ENCODE results near the gene ATE1. TPM values are rescaled to one million over a fixed set of nuclear protein-coding genes. Genes with fewer than 3 reads are reported as not detected.
"Not testable (repeated sequence)": the region's sequence is repeated elsewhere in the genome, so short reads cannot be mapped to it uniquely, and the experiment has no call there.

The ATE1 gene
- total and polyA plus RNA-seq, 2 donors = 17.7 to 62.7 TPM

GRCh38 chr10:121702351-121703320 lies 225.2 kb downstream of the ATE1 start:
- Histone ChIP-seq H3K36me3 (ENCODE audit: insufficient read depth) (no peaks in the 10 kb centered on the region), H3K4me1 (ENCODE audit: insufficient read depth) (no peaks in the 10 kb centered on the region), H3K4me3 (ENCODE audit: low read depth, low read length) (no peak overlapping the region), H3K27ac (ENCODE audit: low read depth) (no peak overlapping the region)
- no peak for DNase-seq (ENCODE audit: extremely low spot score)
- WGBS = 59% methylated on average over 13 of the region's 13 CpGs

DNA sequence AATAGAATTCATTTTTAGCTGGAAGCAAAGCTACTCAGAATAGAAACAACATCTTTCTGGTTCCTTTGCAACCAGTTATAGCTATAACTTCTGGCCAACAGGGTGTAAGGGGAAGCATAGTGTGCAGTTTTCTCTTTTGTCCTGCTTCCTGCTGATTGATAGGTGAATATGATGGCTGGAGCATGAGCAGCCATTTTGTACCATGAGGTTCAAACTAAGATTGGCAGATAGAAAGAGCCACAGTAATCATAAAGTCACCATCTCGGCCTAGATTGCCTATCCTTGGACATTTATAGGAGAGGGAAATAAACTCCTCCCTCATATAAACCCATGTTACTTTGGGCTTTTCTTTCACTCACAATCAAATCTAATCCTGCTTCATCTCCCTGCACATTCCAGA lies 227.4 kb downstream of the ATE1 start:
- Histone ChIP-seq H3K36me3 (ENCODE audit: insufficient read depth) (no peaks in the 10 kb centered on the region), H3K27ac (ENCODE audit: low read depth) (no peak overlapping the region), H3K4me3 (ENCODE audit: low read depth, low read length) (no peak overlapping the region), H3K4me1 (ENCODE audit: insufficient read depth) (no peaks in the 10 kb centered on the region)
- no peak for DNase-seq (ENCODE audit: extremely low spot score)
- WGBS = 86% methylated on average over 1 of the region's 1 CpG

GRCh38 chr10:121699703-121700102 lies 228.1 kb downstream of the ATE1 start:
- H3K36me3 ChIP-seq (ENCODE audit: insufficient read depth); H3K27ac ChIP-seq (ENCODE audit: low read depth); H3K4me1 ChIP-seq (ENCODE audit: insufficient read depth); H3K4me3 ChIP-seq (ENCODE audit: low read depth, low read length); DNase-seq (ENCODE audit: extremely low spot score): not testable (repeated sequence)
- 95% methylated on average over 3 of the region's 3 CpGs for WGBS

- Histone ChIP-seq H3K36me3 (ENCODE audit: insufficient read depth) (no peaks in the 10 kb centered on the region), H3K27ac (ENCODE audit: low read depth) (no peak overlapping the region), H3K4me1 (ENCODE audit: insufficient read depth) (no peaks in the 10 kb centered on the region), H3K4me3 (ENCODE audit: low read depth, low read length) (no peak overlapping the region)
- 89% methylated on average over 12 of the region's 12 CpGs for WGBS
- no peak for DNase-seq (ENCODE audit: extremely low spot score)
Observed at GRCh38 chr10:121698902-121699301, 228.9 kb downstream of the ATE1 start.

GRCh38 chr10:121698336-121698735 lies 229.5 kb downstream of the ATE1 start:
- H3K4me1 ChIP-seq (ENCODE audit: insufficient read depth) = no peaks in the 10 kb centered on the region
- H3K27ac ChIP-seq (ENCODE audit: low read depth) = no peak overlapping the region
- no peaks in the 10 kb centered on the region for H3K36me3 ChIP-seq (ENCODE audit: insufficient read depth)
- H3K4me3 ChIP-seq (ENCODE audit: low read depth, low read length) = no peak overlapping the region
- WGBS = 63% methylated on average over 7 of the region's 7 CpGs
- no peak for DNase-seq (ENCODE audit: extremely low spot score)

- H3K4me1 ChIP-seq (ENCODE audit: insufficient read depth) = no peaks in the 10 kb centered on the region
- no peak overlapping the region for H3K27ac ChIP-seq (ENCODE audit: low read depth)
- H3K36me3 ChIP-seq (ENCODE audit: insufficient read depth) = no peaks in the 10 kb centered on the region
- 89% methylated on average over 3 of the region's 3 CpGs for WGBS
- no peak overlapping the region for H3K4me3 ChIP-seq (ENCODE audit: low read depth, low read length)
- no peak for DNase-seq (ENCODE audit: extremely low spot score)
Observed at GRCh38 chr10:121696854-121697253, 231.0 kb downstream of the ATE1 start.

- no peaks in the 10 kb centered on the region for H3K36me3 ChIP-seq (ENCODE audit: insufficient read depth)
- H3K27ac ChIP-seq (ENCODE audit: low read depth) = no peak overlapping the region
- no peak overlapping the region for H3K4me3 ChIP-seq (ENCODE audit: low read depth, low read length)
- no peaks in the 10 kb centered on the region for H3K4me1 ChIP-seq (ENCODE audit: insufficient read depth)
- 84% methylated on average over 7 of the region's 7 CpGs for WGBS
- DNase-seq (ENCODE audit: extremely low spot score) = no peak
Observed at GRCh38 chr10:121695731-121696464, 231.9 kb downstream of the ATE1 start.

- WGBS = 73% methylated on average over 8 of the region's 8 CpGs
- Histone ChIP-seq H3K4me3 (ENCODE audit: low read depth, low read length) (no peak overlapping the region), H3K4me1 (ENCODE audit: insufficient read depth) (no peaks in the 10 kb centered on the region), H3K36me3 (ENCODE audit: insufficient read depth) (no peaks in the 10 kb centered on the region), H3K27ac (ENCODE audit: low read depth) (no peak overlapping the region)
- DNase-seq (ENCODE audit: extremely low spot score) = no peak
Observed at GRCh38 chr10:121694966-121695643, 232.7 kb downstream of the ATE1 start.

DNA sequence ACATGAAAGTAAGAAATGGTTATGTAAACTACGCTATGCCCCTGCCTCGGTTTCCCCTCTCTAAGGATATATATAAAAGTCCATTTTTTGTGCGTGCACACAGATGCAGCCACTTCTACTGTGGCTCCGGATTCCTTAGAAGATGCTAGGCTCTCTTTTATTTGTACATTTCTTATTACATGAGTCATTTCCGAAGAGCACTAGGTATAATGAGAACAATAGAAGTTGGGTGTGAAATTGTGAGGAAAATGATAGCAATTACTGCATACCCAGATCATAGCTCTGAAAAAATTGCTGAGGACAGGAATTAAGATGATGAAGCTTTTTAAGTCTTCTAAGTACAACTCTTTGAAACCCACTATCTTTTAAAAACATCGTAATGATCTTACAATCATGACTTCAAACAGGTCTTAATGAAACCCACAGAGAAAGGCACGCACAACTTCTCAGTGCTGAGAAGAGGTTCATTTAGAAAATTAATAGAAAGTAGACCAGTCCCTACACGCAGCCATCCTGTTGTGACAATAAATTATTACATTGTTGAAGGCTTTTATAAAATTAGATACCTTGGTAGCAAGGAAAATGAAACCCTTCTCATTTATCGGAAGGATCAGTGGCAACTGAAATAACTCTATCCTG lies 233.4 kb downstream of the ATE1 start:
- H3K4me1 ChIP-seq (ENCODE audit: insufficient read depth) = no peaks in the 10 kb centered on the region
- WGBS = 79% methylated on average over 9 of the region's 9 CpGs
- H3K36me3 ChIP-seq (ENCODE audit: insufficient read depth) = no peaks in the 10 kb centered on the region
- no peak overlapping the region for H3K27ac ChIP-seq (ENCODE audit: low read depth)
- no peak for DNase-seq (ENCODE audit: extremely low spot score)
- H3K4me3 ChIP-seq (ENCODE audit: low read depth, low read length) = no peak overlapping the region

DNA sequence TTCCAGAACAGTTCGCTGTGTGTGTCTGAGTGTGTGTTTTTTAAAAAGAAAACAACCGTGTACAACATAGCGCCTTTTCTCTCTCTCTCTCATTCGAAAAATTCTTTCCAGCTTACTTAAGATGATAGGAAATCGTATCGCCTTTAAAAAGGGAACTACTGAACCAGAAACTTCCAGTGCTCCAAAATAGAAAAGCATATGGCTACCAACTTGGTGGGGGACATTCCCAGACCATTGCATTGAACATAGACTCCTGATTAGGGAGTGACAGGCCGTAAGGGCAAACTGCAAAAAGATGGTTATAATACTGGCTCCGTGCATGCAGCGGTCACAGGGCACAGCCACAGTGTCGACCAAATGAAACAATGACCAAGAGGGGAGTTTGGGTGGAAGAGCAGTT lies 235.2 kb downstream of the ATE1 start:
- Histone ChIP-seq H3K4me3 (ENCODE audit: low read depth, low read length) (no peak overlapping the region), H3K4me1 (ENCODE audit: insufficient read depth) (no peaks in the 10 kb centered on the region), H3K27ac (ENCODE audit: low read depth) (no peak overlapping the region), H3K36me3 (ENCODE audit: insufficient read depth) (no peaks in the 10 kb centered on the region)
- WGBS = 85% methylated on average over 10 of the region's 10 CpGs
- no peak for DNase-seq (ENCODE audit: extremely low spot score)

- 77% methylated on average over 3 of the region's 3 CpGs for WGBS
- H3K27ac ChIP-seq (ENCODE audit: low read depth) = no peak overlapping the region
- no peaks in the 10 kb centered on the region for H3K36me3 ChIP-seq (ENCODE audit: insufficient read depth)
- H3K4me3 ChIP-seq (ENCODE audit: low read depth, low read length) = no peak overlapping the region
- DNase-seq (ENCODE audit: extremely low spot score) = no peak
- no peaks in the 10 kb centered on the region for H3K4me1 ChIP-seq (ENCODE audit: insufficient read depth)
Observed at GRCh38 chr10:121690970-121691369, 236.9 kb downstream of the ATE1 start.

Data from urinary bladder (tissue), 4 donors.